Lung (tissue), 12 donors: ENCODE results near the gene POPDC2. TPM values are rescaled to one million over a fixed set of nuclear protein-coding genes. Genes with fewer than 3 reads are reported as not detected.
A peak's percentile ranks its signal among the peaks of the same experiment; 100 is the strongest.

Experiments
- ATAC-seq: fragments of 200-7000 bp; cut with Tn5 transposase; one replicate; pipeline ENCODE4 v1.9.1; 2020; ENCODE audit warnings: moderate number of reproducible peaks; ENCODE audit not compliant: insufficient read depth, low FRiP score
- DNase-seq, 3 donors: peaks; one replicate each; pipeline ENCODE4 v3.0.0-alpha.2; 2013 to 2017
- H3K27ac ChIP-seq, 2 donors: one replicate each; pipeline ENCODE4 v1.5.1; 2013; ENCODE audit warnings: mild to moderate bottlenecking in 2 of 2, moderate library complexity in 2 of 2, control low read depth in 1 of 2, inconsistent platforms in 1 of 2, low read depth in 1 of 2, low read length in 1 of 2
- H3K27me3 ChIP-seq, 3 donors: one replicate each; pipeline ENCODE4 v1.5.1; 2013; ENCODE audit warnings: low read length in 2 of 3; ENCODE audit not compliant: control insufficient read depth in 3 of 3, insufficient read depth in 3 of 3
- H3K36me3 ChIP-seq, 4 donors: one replicate each; pipeline ENCODE4 v1.5.1; 2013; ENCODE audit warnings: low read length in 4 of 4, mild to moderate bottlenecking in 1 of 4, moderate library complexity in 1 of 4; ENCODE audit not compliant: control insufficient read depth in 4 of 4, insufficient read depth in 4 of 4
- H3K4me1 ChIP-seq, 5 donors: one replicate each; pipeline ENCODE4 v1.5.1; 2013; ENCODE audit warnings: low read length in 5 of 5, mild to moderate bottlenecking in 2 of 5, moderate library complexity in 1 of 5; ENCODE audit not compliant: control insufficient read depth in 5 of 5, insufficient read depth in 5 of 5
- H3K4me3 ChIP-seq: one replicate; pipeline ENCODE4 v1.5.1; 2013; ENCODE audit warnings: mild to moderate bottlenecking, control low read depth, moderate library complexity
- H3K9ac ChIP-seq, 2 donors: one replicate each; pipeline ENCODE4 v1.5.1; 2013; ENCODE audit warnings: low read length in 2 of 2, control low read depth in 1 of 2; ENCODE audit not compliant: insufficient read depth in 1 of 2
- H3K9me3 ChIP-seq, 4 donors: one replicate each; pipeline ENCODE4 v1.5.1; 2013; ENCODE audit warnings: low read length in 3 of 4, mild to moderate bottlenecking in 1 of 4, moderate library complexity in 1 of 4; ENCODE audit not compliant: control insufficient read depth in 4 of 4, insufficient read depth in 3 of 4
- WGBS, 2 donors: extraction: QIAGEN DNeasy Blood & Tissue Kit; methylation state at CpG; one replicate each; pipeline ENCODE4 v1.1.7; 2013; 5-methylcytosine and 5-hydroxymethylcytosine counted together
- polyA plus RNA-seq, 2 donors: library from polyadenylated mRNA; stranded (reverse); fragments of 200-250 nt; gene quantifications; one replicate each; pipeline ENCODE4 v1.2.1, GENCODE V29; 2013
- total RNA-seq, 2 donors: library from RNA; depleted of rRNA in 1 of 2; stranded (reverse); fragments of >200 nt in 1 of 2; gene quantifications; one replicate each; pipeline ENCODE4 v1.2.1, GENCODE V29; 2014 to 2021
- TF ChIP-seq, protein P1 (sequence below): IDR thresholded peaks from 2 replicates; pipeline ENCODE4 v1.5.1; 2012; ENCODE audit warnings: mild to moderate bottlenecking; ENCODE audit errors: control extremely low read depth, extremely low read depth
- donor health status: control.
- donor health status: control.
- donor health status: Bipolar disorder and iron deficiency.
- donor health status: healthy.
- donor health status: DM: yes; HTN: yes; CAD: no.

Gene POPDC2
- total and polyA plus RNA-seq, 4 donors, result 1.6 to 3.0 (median 2.0) TPM

DNA sequence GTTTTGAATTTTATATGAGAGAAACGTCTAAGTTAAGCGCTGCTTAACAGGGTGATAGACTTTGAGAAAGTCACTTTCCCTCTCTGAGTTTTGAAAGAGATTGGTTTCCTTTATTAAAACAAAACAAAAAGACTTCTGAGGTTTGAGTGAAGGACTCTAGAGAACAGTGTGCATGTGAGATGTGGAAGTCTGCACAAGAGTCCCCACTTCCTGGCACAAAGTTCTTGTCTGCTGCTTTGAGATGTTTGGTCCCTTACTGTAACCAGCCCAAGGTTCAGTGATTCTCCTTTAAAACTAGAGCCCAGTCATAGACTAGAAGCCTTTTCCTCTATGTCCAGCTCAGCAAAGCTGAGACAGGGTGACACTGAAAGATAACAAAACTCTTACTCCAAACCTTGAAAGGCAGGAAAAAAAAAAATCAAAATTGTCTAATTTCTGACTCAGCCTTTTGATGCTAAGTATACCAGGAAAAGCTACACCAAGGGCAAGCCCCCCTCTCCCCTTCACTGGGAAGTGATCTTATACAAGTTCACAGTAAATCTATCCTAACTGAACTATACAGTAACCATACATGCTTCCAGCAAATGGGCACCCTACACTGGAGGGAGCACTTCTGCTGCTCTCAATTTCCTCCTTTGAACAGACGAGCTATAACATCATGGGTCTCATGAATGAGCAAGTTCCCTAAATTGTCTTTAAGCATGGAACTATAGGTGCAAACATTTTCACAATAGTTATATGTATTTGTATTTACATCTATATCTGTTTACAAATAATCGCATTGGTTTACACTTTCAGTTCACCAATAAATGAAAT, 2.3 kb downstream of the POPDC2 start:
- Histone ChIP-seq H3K27ac (peak overlapping the region in 1 of 2 donors; percentile 95), H3K27me3 (no peaks in the 10 kb centered on the region), H3K4me3 (no peak overlapping the region), H3K4me1 (peaks cover 0 to 8% (median 5%) of the 10 kb centered on the region in 5 donors), H3K9me3 (no peaks in the 10 kb centered on the region), H3K9ac (no peak overlapping the region), H3K36me3 (peaks cover 0 to 16% (median 0%) of the 10 kb centered on the region in 4 donors)
- no peak for DNase-seq
- TF ChIP-seq, protein P1, sequence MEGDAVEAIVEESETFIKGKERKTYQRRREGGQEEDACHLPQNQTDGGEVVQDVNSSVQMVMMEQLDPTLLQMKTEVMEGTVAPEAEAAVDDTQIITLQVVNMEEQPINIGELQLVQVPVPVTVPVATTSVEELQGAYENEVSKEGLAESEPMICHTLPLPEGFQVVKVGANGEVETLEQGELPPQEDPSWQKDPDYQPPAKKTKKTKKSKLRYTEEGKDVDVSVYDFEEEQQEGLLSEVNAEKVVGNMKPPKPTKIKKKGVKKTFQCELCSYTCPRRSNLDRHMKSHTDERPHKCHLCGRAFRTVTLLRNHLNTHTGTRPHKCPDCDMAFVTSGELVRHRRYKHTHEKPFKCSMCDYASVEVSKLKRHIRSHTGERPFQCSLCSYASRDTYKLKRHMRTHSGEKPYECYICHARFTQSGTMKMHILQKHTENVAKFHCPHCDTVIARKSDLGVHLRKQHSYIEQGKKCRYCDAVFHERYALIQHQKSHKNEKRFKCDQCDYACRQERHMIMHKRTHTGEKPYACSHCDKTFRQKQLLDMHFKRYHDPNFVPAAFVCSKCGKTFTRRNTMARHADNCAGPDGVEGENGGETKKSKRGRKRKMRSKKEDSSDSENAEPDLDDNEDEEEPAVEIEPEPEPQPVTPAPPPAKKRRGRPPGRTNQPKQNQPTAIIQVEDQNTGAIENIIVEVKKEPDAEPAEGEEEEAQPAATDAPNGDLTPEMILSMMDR, result no peak
- WGBS, 2 donors, result 57 to 80% methylated on average over 4 of the region's 4 CpGs
- no peak for ATAC-seq

GRCh38 chr3:119653876-119654275, 6.5 kb downstream of the POPDC2 start:
- 17 to 32% methylated on average over 2 of the region's 2 CpGs for WGBS, 2 donors
- no peaks in the 10 kb centered on the region for H3K9me3 ChIP-seq
- peak overlapping the region in 1 of 2 donors; percentile 61 for H3K27ac ChIP-seq

DNA sequence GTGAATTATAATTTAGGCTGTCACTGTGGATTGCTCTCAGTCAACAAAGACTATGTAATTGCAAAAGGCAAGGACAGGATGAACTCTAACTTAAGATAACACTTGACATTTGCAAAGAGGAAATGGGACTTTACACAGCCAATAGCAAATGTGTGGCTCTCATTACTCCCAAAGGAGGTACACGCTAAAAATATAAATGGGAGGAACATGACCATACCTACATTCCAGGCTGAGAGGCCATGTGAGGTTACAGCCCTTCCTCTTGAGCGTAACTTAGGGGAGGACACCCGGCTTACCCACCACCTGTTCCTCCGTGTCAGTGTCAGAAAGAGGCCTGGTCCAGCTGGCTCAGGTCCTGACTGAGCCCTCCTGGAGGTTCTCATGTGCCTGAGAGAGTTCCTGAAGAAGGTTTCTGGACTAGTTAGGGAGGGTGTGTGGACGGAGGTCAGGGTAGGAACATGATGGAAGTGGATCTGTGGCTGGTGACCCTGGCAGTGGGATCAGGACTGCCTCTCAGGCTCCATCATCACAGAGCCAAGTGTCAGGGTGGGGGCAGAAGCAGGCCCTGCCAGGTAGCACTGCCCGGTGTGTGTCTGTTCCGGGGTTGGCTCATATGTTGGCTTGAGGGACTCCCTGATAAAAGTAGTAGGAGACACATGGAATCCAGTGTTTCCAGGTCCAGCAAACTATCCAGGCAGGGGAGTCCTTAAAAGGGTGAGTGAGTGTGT, 7.9 kb downstream of the POPDC2 start:
- H3K4me1 ChIP-seq, result peaks cover 0 to 18% (median 8%) of the 10 kb centered on the region in 5 donors
- peak; percentile 36 for ATAC-seq
- DNase-seq, result no peak
- TF ChIP-seq, protein P1, result no peak
- no peak overlapping the region for H3K9ac ChIP-seq
- H3K36me3 ChIP-seq, result peaks cover 0 to 21% (median 2%) of the 10 kb centered on the region in 4 donors
- H3K27me3 ChIP-seq, result no peaks in the 10 kb centered on the region
- H3K27ac ChIP-seq, result peak overlapping the region; percentile 20 to 96
- WGBS, 2 donors, result 74 to 84% methylated on average over 7 of the region's 7 CpGs
- H3K4me3 ChIP-seq, result no peak overlapping the region
- H3K9me3 ChIP-seq, result no peaks in the 10 kb centered on the region

More at GRCh38 chr3:119653876-119654275, 6.5 kb downstream of the POPDC2 start:
- Histone ChIP-seq H3K9ac (no peak overlapping the region), H3K4me1 (peaks cover 0 to 18% (median 2%) of the 10 kb centered on the region in 5 donors), H3K36me3 (peaks cover 0 to 19% (median 0%) of the 10 kb centered on the region in 4 donors), H3K27me3 (no peaks in the 10 kb centered on the region), H3K4me3 (no peak overlapping the region)
- DNase-seq (no peak), ATAC-seq (no peak)
- TF ChIP-seq, protein P1, result no peak
